Measurements from ENCODE around the gene CMTM5. TPM values are rescaled to one million over a fixed set of nuclear protein-coding genes. Genes with fewer than 3 reads are reported as not detected.

CMTM5 gene
- total RNA-seq (2022), result not detected in 2 replicates
- not detected for Bru-seq, nascent RNA
- not detected for BruChase-seq, experiment 1, labeled RNA remaining after a 2-hour chase
- BruChase-seq, experiment 2, labeled RNA remaining after a 6-hour chase, result not detected
- long read RNA-seq, result 0 reads

- no peaks in the 10 kb centered on the region for H3K36me3 ChIP-seq (ENCODE audit: control insufficient read depth, insufficient read depth, low read length)
- ChIA-PET CTCF (no interaction called here), POLR2A (no interaction called here)
- Mint-ChIP-seq H3K27me3 (ENCODE audit: insufficient read depth, unreplicated experiment) (peaks cover 15% of the 10 kb centered on the region), H3K4me1 (ENCODE audit: low read depth, unreplicated experiment) (no peaks in the 10 kb centered on the region), H3K27ac (ENCODE audit: unreplicated experiment) (no peak within 1 kb of the TSS), H3K4me3 (ENCODE audit: unreplicated experiment) (no peak within 1 kb of the TSS), H3K36me3 (ENCODE audit: insufficient read depth, unreplicated experiment) (no peaks in the 10 kb centered on the region), H3K9me3 (ENCODE audit: unreplicated experiment) (no peaks in the 10 kb centered on the region)
- no peaks in the 10 kb centered on the region for H3K9me3 ChIP-seq
- intact Hi-C loops (cut with micrococcal nuclease; ENCODE audit: unreplicated experiment), result loop anchor here (5.0 kb wide), 1 partner anchor 691 kb away; no protein-coding TSS in a partner anchor
- H3K27me3 ChIP-seq (replicated peaks; ENCODE audit: control insufficient read depth, insufficient read depth, low read length), result no peaks in the 10 kb centered on the region; the same call in 1 of the 2 replicates
- no peak for TF ChIP-seq CTCF (IDR thresholded peaks at IDR 0.05; ENCODE audit: insufficient read depth in 1 of 2, low read depth in 1 of 2, low read length in 1 of 2, severe bottlenecking in 1 of 2, unreplicated experiment in 1 of 2)
- DNase-seq, result no peak
- BruUV-seq (replicated peaks), result no TSS peak
- no peak within 1 kb of the TSS for H3K4me3 ChIP-seq (ENCODE audit: low read depth, low read length)
- H3K4me1 ChIP-seq, result no peaks in the 10 kb centered on the region
Measured at GRCh38 chr14:23376482-23377197, at the start of gene CMTM5. Gene CMTM5 (plus strand): TSS chr14:23377046. CDS start chr14:23377252, 206 bp downstream.

GRCh38 chr14:23327947-23328744 lies 48.7 kb upstream of the CMTM5 start:
- H3K9me3 ChIP-seq, result no peaks in the 10 kb centered on the region
- H3K27me3 ChIP-seq (replicated peaks; ENCODE audit: control insufficient read depth, insufficient read depth, low read length), result no peaks in the 10 kb centered on the region
- H3K9me3 Mint-ChIP-seq (ENCODE audit: unreplicated experiment), result no peaks in the 10 kb centered on the region
- intact Hi-C loops (cut with micrococcal nuclease; ENCODE audit: unreplicated experiment), result loop anchor here (1.0 kb wide), 3 partner anchors 34 to 235 kb away; no protein-coding TSS in a partner anchor
- H3K4me1 Mint-ChIP-seq (ENCODE audit: low read depth, unreplicated experiment), result peaks cover 1% of the 10 kb centered on the region
- no peak overlapping the region for H3K4me3 Mint-ChIP-seq (ENCODE audit: unreplicated experiment)
- no peak overlapping the region for H3K27ac Mint-ChIP-seq (ENCODE audit: unreplicated experiment)
- no TSS peak for BruUV-seq (replicated peaks)
- no peaks in the 10 kb centered on the region for H3K4me1 ChIP-seq
- TF ChIP-seq CTCF (IDR thresholded peaks at IDR 0.05; ENCODE audit: insufficient read depth in 1 of 2, low read depth in 1 of 2, low read length in 1 of 2, severe bottlenecking in 1 of 2, unreplicated experiment in 1 of 2), result peak; percentile 73 to 74
- H3K36me3 Mint-ChIP-seq (ENCODE audit: insufficient read depth, unreplicated experiment), result peaks cover 36% of the 10 kb centered on the region
- peaks cover 2% of the 10 kb centered on the region for H3K36me3 ChIP-seq (ENCODE audit: control insufficient read depth, insufficient read depth, low read length)
- no peak overlapping the region for H3K4me3 ChIP-seq (ENCODE audit: low read depth, low read length)
- H3K27me3 Mint-ChIP-seq (ENCODE audit: insufficient read depth, unreplicated experiment), result no peaks in the 10 kb centered on the region
- DNase-seq, result peak; percentile 65 to 69
- CTCF ChIA-PET, result no interaction called here
- POLR2A ChIA-PET, result no interaction called here

- DNase-seq, result no peak
- H3K36me3 Mint-ChIP-seq (ENCODE audit: insufficient read depth, unreplicated experiment), result peaks cover 4% of the 10 kb centered on the region
- no peak overlapping the region for H3K27ac Mint-ChIP-seq (ENCODE audit: unreplicated experiment)
- H3K4me3 ChIP-seq (ENCODE audit: low read depth, low read length), result no peak overlapping the region
- H3K4me1 Mint-ChIP-seq (ENCODE audit: low read depth, unreplicated experiment), result no peaks in the 10 kb centered on the region
- TF ChIP-seq CTCF (IDR thresholded peaks at IDR 0.05; ENCODE audit: insufficient read depth in 1 of 2, low read depth in 1 of 2, low read length in 1 of 2, severe bottlenecking in 1 of 2, unreplicated experiment in 1 of 2), result no peak
- H3K4me3 Mint-ChIP-seq (ENCODE audit: unreplicated experiment), result no peak overlapping the region
- no peaks in the 10 kb centered on the region for H3K27me3 Mint-ChIP-seq (ENCODE audit: insufficient read depth, unreplicated experiment)
- no peaks in the 10 kb centered on the region for H3K27me3 ChIP-seq (replicated peaks; ENCODE audit: control insufficient read depth, insufficient read depth, low read length)
- no peaks in the 10 kb centered on the region for H3K9me3 Mint-ChIP-seq (ENCODE audit: unreplicated experiment)
- BruUV-seq (replicated peaks), result no TSS peak
- H3K36me3 ChIP-seq (ENCODE audit: control insufficient read depth, insufficient read depth, low read length), result no peaks in the 10 kb centered on the region
- intact Hi-C loops (cut with micrococcal nuclease; ENCODE audit: unreplicated experiment), result no loop called here
- peaks cover 26% of the 10 kb centered on the region for H3K9me3 ChIP-seq
- CTCF ChIA-PET, result no interaction called here
- POLR2A ChIA-PET, result interaction anchor here (1.1 kb wide), 1 partner anchor 14 kb away, joined by 5 read pairs; the partner anchor contains the start of gene PABPN1
- 0 out of 2 replicates have a peak, but pooled peaks cover 6% of the 10 kb centered on the region for H3K4me1 ChIP-seq
Measured at GRCh38 chr14:23335623-23336022, 41.2 kb upstream of the CMTM5 start.
